MG63 (cell line): ENCODE data around the gene EXOC4. TPM values are rescaled to one million over a fixed set of nuclear protein-coding genes. Genes with fewer than 3 reads are reported as not detected.
A peak's percentile ranks its signal among the peaks of the same experiment; 100 is the strongest.
"Not testable (repeated sequence)": the region's sequence is repeated elsewhere in the genome, so short reads cannot be mapped to it uniquely, and the experiment has no call there.

Experiments used
- DNase-seq: peaks from one replicate; pipeline ENCODE4 v3.0.0-alpha.2; 2020
- H3K27me3 ChIP-seq: fragments of 250-450 bp; sonication (Bioruptor Pico); 2 replicates; pipeline ENCODE4 v1.5.1; 2020; ENCODE audit warnings: mild to moderate bottlenecking, moderate library complexity
- H3K36me3 ChIP-seq: fragments of 250-450 bp; sonication (Bioruptor Pico); 2 replicates; pipeline ENCODE4 v1.5.1; 2020; ENCODE audit warnings: mild to moderate bottlenecking, moderate library complexity
- H3K4me3 ChIP-seq: fragments of 250-450 bp; sonication (Bioruptor Pico); 2 replicates; pipeline ENCODE4 v1.5.1; 2020; ENCODE audit warnings: mild to moderate bottlenecking, moderate library complexity
- H3K9me3 ChIP-seq: fragments of 250-450 bp; sonication (Bioruptor Pico); 2 replicates; pipeline ENCODE4 v1.5.1; 2020; ENCODE audit warnings: mild to moderate bottlenecking, moderate library complexity
- total RNA-seq: library from RNA; depleted of rRNA; stranded (reverse); fragments of >200 nt; shearing (Covaris generic); gene quantifications from 2 replicates; pipeline ENCODE4 v1.2.3, GENCODE V29; 2014; ENCODE audit warnings: low replicate concordance

Gene EXOC4
- total RNA-seq, 1 experiment from 2014 or later: 24.1 TPM

DNA sequence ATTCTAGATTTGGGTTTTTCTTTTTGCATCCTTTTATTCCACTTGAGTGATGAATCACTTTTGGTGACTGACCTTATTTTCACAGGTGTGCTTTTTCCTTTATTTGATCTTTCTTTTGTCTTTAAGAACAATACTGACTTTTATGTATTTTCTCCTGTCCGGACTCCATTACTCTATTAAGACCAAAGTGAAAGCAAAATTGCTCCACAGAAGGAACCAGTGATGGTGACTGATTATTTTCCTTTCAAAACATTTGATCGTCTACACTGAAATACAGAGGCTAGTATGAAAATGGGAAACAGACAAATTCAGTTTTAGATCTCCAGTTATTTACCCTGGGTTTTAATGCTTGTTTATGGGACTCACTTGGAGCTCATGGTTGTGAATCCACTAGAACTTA is 15.5 kb downstream of the EXOC4 start:
- H3K4me3 ChIP-seq: no peak overlapping the region

DNA sequence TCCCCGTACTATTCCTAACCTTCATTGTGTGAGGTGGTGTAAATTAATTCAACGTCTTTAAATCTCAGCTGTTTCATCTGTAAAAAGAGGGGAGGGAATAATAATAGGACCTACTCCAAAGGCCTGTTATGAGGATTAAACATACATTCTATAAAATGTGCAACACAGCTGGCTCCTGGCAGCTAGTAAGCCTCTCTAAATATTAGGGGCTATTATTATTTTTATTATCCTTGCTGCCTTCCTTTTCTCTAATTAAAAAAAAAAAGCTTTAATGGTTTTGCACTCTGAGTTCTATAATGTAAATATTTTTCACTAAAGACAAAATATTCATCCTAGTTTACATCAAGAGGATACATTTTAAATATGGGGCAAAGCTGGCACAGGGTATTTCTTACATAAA is 19.5 kb downstream of the EXOC4 start:
- no peak for DNase-seq
- Histone ChIP-seq H3K9me3 (no peaks in the 10 kb centered on the region), H3K4me3 (no peak overlapping the region), H3K27me3 (no peaks in the 10 kb centered on the region), H3K36me3 (no peaks in the 10 kb centered on the region)

More for the DNA sequence above, 15.5 kb downstream of the EXOC4 start:
- no peaks in the 10 kb centered on the region for H3K36me3 ChIP-seq
- H3K27me3 ChIP-seq: no peaks in the 10 kb centered on the region
- DNase-seq: no peak
- H3K9me3 ChIP-seq: no peaks in the 10 kb centered on the region

DNA sequence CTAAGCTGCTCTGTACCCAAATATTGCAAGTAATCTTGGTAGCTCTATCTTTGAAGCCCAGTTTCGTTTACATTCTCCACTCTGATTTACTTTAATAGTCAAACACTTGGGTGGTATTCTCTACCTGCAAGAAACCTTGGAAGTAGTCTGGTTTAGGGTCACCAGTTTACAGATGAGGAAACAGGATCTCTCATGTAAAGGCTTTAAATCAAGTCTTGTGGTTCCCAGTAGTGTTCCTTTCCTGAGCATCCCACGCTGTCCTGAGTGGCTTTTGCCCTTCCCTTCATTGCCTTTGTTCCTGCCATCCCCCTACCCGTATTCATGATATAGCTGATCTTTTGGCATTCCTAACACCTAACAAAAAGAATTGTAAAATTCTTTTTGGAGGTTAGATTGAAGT is 20.3 kb downstream of the EXOC4 start:
- Histone ChIP-seq H3K36me3 (no peaks in the 10 kb centered on the region), H3K27me3 (no peaks in the 10 kb centered on the region), H3K4me3 (no peak overlapping the region), H3K9me3 (no peaks in the 10 kb centered on the region)
- DNase-seq: no peak

DNA sequence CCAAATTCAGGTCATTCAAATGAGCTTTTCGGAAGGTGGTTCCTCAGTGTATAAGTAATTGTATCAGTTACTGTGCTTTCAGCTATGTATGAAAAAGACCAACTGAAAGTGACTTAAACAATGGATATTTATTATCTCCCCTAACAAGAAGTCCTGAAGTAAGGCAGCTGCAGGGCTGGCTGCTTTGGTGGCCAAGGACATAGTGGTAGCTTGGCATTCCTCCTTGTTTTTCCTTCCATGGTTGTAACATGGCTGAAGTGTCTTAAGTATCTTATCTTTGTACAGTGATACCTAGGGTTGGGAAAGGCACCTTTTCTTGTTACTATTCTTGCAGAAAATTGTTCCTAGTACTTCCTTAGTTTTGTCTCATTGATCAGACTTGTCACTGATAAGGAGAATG is 21.4 kb downstream of the EXOC4 start:
- no peak for DNase-seq
- Histone ChIP-seq H3K36me3 (no peaks in the 10 kb centered on the region), H3K9me3 (no peaks in the 10 kb centered on the region), H3K4me3 (no peak overlapping the region), H3K27me3 (no peaks in the 10 kb centered on the region)

DNA sequence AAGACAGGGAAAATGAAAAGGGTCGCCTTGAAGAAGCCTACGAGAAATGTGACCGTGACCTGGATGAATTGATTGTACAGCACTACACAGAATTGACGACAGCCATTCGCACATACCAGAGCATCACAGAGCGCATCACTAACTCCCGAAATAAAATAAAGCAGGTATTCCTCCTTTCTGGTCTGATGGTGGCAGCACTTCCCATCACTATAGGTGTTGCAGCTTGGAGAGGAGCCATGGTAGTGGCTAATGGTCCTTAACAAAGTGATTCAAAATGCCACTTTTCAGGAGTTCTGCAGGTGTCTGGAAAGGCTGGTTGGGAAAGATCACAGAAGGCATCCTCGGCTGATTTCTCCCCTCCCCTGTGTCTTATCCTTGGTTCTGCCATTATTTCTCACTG is 22.1 kb downstream of the EXOC4 start:
- H3K4me3 ChIP-seq: no peak overlapping the region
- no peak for DNase-seq
- no peaks in the 10 kb centered on the region for H3K9me3 ChIP-seq
- H3K36me3 ChIP-seq: no peaks in the 10 kb centered on the region
- no peaks in the 10 kb centered on the region for H3K27me3 ChIP-seq

DNA sequence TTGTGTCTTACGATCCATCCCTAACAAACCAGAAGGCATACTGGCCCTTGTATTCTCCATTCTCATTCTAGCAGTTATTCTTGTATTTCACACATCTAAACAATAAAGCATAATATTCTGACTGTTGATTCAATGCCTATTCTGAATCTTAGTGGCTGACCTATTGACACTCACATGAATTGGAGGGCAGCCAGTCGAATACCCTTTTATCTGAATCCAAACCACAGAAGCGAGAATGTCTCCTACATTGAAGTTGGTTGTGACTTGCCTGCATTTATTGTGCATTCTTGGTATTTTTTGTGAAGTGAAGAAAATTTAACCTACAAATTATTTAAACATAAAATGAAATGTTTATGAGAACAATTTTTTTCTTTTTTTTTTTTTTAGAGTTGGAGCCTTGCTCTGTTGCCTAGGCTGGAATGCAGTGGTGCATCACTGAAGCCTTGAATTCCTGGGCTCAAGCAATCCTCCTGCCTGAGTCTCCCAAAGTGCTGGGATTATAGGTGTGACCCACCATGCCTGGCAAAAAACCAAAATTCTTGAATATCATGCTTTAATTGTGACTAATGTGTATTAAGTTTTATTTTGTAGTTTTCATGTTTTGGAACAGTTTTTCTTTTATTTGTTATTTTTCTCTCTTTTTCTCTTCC is 22.7 kb downstream of the EXOC4 start:
- peak; percentile 32 for DNase-seq
- Histone ChIP-seq H3K4me3 (no peak overlapping the region), H3K27me3 (no peaks in the 10 kb centered on the region), H3K9me3 (no peaks in the 10 kb centered on the region), H3K36me3 (no peaks in the 10 kb centered on the region)

DNA sequence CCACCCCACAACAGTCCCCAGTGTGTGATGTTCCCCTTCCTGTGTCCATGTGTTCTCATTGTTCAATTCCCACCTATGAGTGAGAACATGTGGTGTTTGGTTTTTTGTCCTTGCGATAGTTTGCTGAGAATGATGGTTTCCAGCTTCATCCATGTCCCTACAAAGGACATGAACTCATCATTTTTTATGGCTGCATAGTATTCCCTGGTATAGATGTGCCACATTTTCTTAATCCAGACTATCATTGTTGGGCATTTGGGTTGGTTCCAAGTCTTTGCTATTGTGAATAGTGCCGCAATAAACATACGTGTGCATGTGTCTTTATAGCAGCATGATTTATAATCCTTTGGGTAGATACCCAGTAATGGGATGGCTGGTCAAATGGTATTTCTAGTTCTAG is 26.1 kb downstream of the EXOC4 start:
- not testable (repeated sequence) for H3K4me3 ChIP-seq, H3K9me3 ChIP-seq, H3K27me3 ChIP-seq, DNase-seq, H3K36me3 ChIP-seq

DNA sequence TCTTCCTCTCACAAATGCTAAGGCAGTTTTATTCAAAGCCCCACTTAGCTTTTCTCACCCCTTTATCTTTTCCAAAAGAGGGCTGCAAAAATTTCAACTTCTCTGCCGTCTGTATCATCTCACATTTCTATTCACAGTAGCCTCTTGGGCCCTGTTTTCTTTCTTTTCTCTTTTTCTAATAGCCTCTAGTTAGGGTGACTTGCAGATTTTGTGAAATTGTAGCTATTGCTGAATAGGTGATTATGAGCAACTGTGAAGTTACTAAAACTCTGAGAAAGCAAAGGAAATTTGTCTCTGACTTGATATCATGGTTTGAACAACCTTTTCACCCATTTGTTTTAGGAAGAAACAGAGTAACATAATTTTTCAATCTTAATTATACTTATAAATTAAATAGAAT is 29.2 kb downstream of the EXOC4 start:
- no peak overlapping the region for H3K4me3 ChIP-seq
- DNase-seq: no peak
- H3K9me3 ChIP-seq: no peaks in the 10 kb centered on the region
- no peaks in the 10 kb centered on the region for H3K36me3 ChIP-seq
- no peaks in the 10 kb centered on the region for H3K27me3 ChIP-seq

DNA sequence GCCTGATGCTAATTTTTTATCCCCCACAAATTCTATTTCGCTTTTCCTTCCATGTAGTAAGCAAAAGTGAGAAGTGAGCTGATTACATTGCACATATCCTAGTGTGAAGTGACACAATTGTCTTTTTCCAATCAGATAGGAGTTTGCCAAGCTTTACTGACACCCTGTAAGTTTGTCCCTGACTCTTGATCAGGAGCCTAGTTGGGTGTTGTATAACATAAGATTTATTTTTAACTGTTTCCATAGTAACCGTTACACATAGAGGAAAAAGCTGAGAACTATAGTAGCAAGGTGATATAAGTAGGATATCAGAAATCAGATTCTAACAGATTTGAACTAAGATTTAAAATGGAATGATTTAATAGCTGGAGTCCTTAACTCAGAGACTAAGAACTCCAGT is 31.2 kb downstream of the EXOC4 start:
- no peak for DNase-seq
- Histone ChIP-seq H3K4me3 (no peak overlapping the region), H3K9me3 (no peaks in the 10 kb centered on the region), H3K36me3 (peaks cover 2% of the 10 kb centered on the region; the same call in 1 of the 2 replicates), H3K27me3 (no peaks in the 10 kb centered on the region)

DNA sequence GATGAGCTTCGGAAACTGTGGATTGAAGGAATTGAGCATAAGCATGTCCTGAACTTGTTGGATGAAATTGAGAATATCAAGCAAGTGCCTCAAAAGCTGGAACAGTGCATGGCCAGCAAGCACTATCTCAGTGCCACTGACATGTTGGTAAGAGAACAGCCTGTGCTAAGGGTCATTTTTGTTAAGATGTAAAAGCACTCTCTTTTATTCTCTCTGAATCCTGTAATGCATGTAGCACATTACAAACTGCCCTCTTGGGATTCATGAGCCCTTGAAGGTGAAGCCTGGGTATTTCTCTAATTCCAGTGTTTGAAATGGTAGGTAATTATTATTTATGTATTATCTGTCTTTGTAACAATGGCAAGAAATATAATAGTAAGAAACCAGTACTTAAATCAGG is 36.1 kb downstream of the EXOC4 start:
- Histone ChIP-seq H3K27me3 (no peaks in the 10 kb centered on the region), H3K36me3 (peaks cover 5% of the 10 kb centered on the region; the same call in 1 of the 2 replicates), H3K4me3 (no peak overlapping the region), H3K9me3 (no peaks in the 10 kb centered on the region)
- no peak for DNase-seq

DNA sequence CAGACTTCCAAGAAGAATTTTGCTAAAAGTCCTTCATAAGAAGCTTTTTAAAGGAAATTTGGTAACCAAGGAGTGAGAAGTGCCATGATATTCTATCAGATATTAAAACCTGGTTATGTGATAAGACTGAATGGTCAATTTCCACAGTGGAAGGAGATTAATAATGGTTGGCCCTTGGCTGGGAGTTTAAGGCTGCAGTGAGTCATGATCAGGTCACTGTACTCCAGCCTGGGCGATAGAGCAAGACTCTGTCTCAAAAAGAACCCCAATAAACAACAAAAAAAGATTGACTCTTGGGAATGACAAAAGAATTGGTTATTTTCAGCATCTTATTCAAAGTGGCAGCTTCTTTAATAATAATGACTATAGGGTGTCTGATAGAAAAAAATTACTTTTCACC is 37.2 kb downstream of the EXOC4 start:
- Histone ChIP-seq H3K4me3 (no peak overlapping the region), H3K36me3 (peaks cover 5% of the 10 kb centered on the region; the same call in 1 of the 2 replicates), H3K27me3 (no peaks in the 10 kb centered on the region), H3K9me3 (no peaks in the 10 kb centered on the region)
- peak; percentile 22 for DNase-seq

DNA sequence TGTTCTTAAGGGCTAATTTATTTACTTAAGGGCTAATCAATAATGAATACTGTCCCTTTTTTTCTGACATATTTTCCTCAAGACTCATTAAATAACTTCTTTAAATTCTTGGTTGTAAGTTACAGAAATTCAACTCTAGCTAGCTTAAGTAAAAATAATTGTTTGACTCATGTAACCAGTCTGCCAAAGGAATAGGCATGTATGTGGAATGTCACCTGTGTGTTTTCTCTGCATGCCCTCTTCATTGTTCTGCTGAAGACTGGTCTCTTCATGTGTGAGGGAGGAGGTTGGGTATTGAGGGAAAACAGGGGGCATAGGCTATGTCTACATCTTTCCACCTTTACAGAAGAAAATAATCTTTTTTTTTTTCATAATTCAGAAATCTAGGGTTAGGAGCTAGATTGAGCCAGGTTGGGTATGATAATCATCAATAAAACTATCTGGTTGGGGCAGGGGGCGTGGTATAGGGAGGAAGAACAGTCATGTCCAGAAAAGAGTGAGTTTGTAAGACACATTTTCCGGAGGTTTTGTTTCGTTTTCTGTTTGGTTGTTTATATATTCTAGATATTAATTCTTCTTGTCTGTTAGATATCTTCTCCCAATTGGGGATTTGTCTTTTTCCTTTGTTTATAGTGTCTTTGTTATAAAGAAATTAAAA is 37.9 kb downstream of the EXOC4 start:
- Histone ChIP-seq H3K27me3 (no peaks in the 10 kb centered on the region), H3K36me3 (peaks cover 5% of the 10 kb centered on the region; the same call in 1 of the 2 replicates), H3K4me3 (no peak overlapping the region), H3K9me3 (no peaks in the 10 kb centered on the region)
- DNase-seq: no peak

DNA sequence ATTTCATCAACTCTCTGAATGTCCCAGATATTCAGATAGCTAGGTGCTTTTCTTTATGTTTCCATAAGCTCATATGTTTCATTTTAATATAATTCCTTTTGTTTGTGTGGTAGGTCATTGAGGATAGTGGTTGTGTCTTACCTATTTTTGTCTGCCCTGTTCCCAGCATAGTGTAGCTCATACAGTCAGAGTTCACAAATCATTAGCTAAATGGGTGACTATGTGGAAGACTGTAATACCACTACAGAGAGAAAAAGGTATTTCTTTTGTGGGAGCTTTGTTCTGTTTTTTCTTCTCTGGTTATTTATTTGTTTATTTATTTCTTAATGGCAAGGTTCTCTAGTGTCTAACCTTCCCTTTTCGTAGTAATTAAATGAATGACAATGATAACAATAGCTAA is 39.8 kb downstream of the EXOC4 start:
- H3K36me3 ChIP-seq: peaks cover 5% of the 10 kb centered on the region; the same call in 1 of the 2 replicates
- H3K27me3 ChIP-seq: no peaks in the 10 kb centered on the region
- H3K9me3 ChIP-seq: no peaks in the 10 kb centered on the region
- DNase-seq: no peak
- no peak overlapping the region for H3K4me3 ChIP-seq

DNA sequence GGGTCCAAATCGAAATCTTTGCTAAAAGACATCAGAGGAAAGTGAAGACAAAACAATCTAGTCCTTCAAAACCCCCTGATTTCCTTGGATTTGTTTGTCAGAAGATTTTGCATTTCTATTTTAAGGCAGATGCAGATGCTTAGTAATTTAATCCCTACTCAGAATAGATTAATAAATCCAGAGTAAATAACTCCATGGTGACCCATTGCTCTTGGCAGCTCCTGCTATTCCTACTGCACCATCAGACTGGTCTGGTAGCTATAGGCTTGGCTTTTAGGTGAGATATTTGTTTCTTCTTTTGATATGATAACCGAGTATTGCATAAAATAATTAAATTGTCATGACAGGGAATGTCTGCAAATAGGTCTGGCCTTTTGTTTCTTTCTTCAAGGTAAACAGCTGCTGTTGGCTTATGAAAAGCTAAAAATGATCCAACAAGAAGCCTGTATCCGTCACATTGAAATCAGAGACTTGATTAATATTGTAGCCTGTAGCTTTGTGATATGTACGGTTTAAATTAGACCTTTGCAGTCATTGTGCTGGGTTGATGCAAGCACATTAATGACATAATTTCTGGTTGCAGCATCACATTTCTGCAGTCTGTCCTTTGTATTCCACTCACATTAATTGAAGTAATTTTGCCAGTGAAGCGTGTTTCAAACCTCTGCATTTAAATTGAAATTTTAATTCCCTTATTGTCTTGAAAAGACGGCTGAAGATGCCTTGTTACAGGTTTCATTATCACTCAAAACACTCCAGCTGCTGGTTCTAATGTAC is 40.7 kb downstream of the EXOC4 start:
- H3K27me3 ChIP-seq: no peaks in the 10 kb centered on the region

DNA sequence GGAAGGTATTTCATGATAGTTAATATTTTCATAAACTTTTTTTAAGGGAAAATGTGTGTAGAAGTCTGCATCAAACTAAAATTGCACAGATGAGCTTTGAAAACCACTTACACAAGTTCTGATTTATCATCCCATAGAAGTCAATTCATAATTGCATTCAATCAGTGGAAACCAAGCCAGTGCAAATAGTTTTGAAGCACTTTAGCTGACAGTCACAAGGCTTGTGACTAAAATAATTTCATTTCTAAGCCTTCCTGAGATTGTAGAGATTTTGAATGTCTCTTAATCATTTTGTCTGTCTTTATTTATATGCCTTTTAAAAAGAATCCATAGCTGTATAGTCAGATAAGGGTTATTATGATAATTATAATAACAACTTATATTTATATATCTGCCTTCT is 41.4 kb downstream of the EXOC4 start:
- Histone ChIP-seq H3K36me3 (peaks cover 2% of the 10 kb centered on the region; the same call in 1 of the 2 replicates), H3K9me3 (no peaks in the 10 kb centered on the region), H3K27me3 (no peaks in the 10 kb centered on the region), H3K4me3 (no peak overlapping the region)
- no peak for DNase-seq

More for the DNA sequence above, 40.7 kb downstream of the EXOC4 start:
- DNase-seq: no peak
- Histone ChIP-seq H3K36me3 (peaks cover 5% of the 10 kb centered on the region; the same call in 1 of the 2 replicates), H3K4me3 (no peak overlapping the region), H3K9me3 (no peaks in the 10 kb centered on the region)

DNA sequence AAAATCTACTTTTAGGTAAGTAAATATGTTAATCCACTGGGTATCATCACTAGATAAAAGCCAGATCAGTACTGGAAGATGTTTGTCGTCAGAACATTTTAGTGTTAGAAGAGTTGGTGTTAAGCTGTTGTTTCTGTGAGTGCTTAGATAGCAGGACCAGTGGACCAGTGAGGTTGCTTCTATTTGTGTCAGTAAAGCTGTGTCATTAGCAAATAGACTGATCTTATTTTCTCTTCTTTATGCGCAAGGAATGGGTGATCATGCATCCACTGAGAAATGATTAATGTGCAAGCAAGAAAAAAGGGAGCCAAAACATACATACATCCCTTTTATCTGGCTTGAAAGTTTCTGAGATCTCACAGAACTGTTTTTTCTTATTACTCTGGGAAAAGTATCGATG is 42.6 kb downstream of the EXOC4 start:
- Histone ChIP-seq H3K36me3 (0 out of 2 replicates have a peak, but pooled peaks cover 2% of the 10 kb centered on the region), H3K4me3 (no peak overlapping the region), H3K9me3 (no peaks in the 10 kb centered on the region), H3K27me3 (no peaks in the 10 kb centered on the region)
- no peak for DNase-seq

DNA sequence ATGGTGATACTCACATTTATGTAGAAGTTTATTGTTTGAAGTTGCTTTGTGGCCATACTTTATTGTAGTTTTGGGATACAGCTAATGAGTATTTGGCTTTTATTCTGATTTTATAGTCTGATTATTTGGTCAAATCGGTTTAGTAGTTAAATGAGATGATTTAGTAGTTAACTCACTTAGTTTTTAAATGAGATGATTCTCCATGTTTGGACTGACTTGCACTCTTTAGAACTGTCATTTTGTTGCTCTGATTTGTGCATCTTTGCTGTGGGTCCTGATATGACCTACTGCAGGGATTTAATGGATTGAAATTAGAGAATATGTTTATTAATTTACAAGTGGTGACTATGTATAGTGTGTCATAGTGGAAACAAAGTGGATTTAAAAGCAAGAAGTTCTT is 44.2 kb downstream of the EXOC4 start:
- Histone ChIP-seq H3K4me3 (no peak overlapping the region), H3K36me3 (no peaks in the 10 kb centered on the region), H3K27me3 (no peaks in the 10 kb centered on the region), H3K9me3 (no peaks in the 10 kb centered on the region)
- DNase-seq: no peak
